ENCODE results near the gene PDPN. TPM values are rescaled to one million over a fixed set of nuclear protein-coding genes. Genes with fewer than 3 reads are reported as not detected.

The PDPN gene
- polyA plus RNA-seq, 1 of the 3 experiments (the other 2 are of a cell fraction), result not detected

DNA sequence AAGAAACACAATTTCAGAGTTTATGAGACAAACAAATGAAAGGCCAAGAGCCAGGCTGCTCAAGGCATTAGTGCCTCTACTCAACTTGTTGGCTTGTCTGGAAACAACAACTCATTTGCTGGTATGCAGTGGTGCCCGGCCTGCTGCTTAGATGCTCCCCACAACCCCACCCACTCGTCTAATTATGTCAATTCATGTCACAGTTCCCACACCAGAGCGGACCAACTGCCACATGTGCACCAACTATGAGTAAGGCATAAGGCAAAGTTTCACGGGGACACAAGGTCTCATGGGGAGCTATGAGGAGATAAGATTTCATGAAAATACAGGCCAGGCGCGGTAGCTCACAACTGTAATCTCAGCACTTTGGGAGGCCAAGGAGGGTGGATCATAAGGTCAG is 35.4 kb upstream of the PDPN start:
- CTCF ChIA-PET, result no interaction called here
- Histone ChIP-seq H3F3A (replicated peaks; ENCODE audit: insufficient read depth) (no peaks in the 10 kb centered on the region), H3K9ac (no peak overlapping the region), H3K27ac (ENCODE audit: low read depth in 2 of 2, low read length in 1 of 2) (no peak overlapping the region), H3K9me2 (no peaks in the 10 kb centered on the region), H3K79me2 (ENCODE audit: insufficient read depth) (no peaks in the 10 kb centered on the region), H4K20me1 (ENCODE audit: insufficient read depth) (no peaks in the 10 kb centered on the region), H3K9me3 (no peaks in the 10 kb centered on the region), H3K4me2 (no peak overlapping the region), H3K27me3 (ENCODE audit: insufficient read depth) (no peaks in the 10 kb centered on the region; the same call in 1 of the 2 replicates), H3K36me3 (replicated peaks in 1 of 2; ENCODE audit: control insufficient read depth in 1 of 2, insufficient read depth in 2 of 2, low read length in 1 of 2) (no peaks in the 10 kb centered on the region), H3K4me1 (ENCODE audit: control insufficient read depth in 1 of 2, insufficient read depth in 2 of 2, low read depth in 1 of 2, low read length in 1 of 2) (no peaks in the 10 kb centered on the region), H3K4me3 (ENCODE audit: low read depth in 2 of 2, low read length in 1 of 2) (no peak overlapping the region), H2AFZ (ENCODE audit: low read depth) (no peak overlapping the region)
- TF ChIP-seq, protein P1, sequence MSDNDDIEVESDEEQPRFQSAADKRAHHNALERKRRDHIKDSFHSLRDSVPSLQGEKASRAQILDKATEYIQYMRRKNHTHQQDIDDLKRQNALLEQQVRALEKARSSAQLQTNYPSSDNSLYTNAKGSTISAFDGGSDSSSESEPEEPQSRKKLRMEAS (IDR thresholded peaks at IDR 0.05; ENCODE audit: low read depth), result no peak
- TF ChIP-seq TCF12 (IDR thresholded peaks at IDR 0.05), result no peak
- TF ChIP-seq GATA2 (CRISPR knock-in tag; IDR thresholded peaks at IDR 0.05), result no peak
- TF ChIP-seq FOXM1 (IDR thresholded peaks at IDR 0.05; ENCODE audit: low read depth), result no peak
- no peak for TF ChIP-seq RCOR1 (IDR thresholded peaks at IDR 0.05; ENCODE audit: low read length)
- TF ChIP-seq RAD21 (IDR thresholded peaks at IDR 0.05; ENCODE audit: low read length), result no peak
- no peak for TF ChIP-seq RXRA (IDR thresholded peaks at IDR 0.05; ENCODE audit: borderline replicate concordance, low read depth)
- TF ChIP-seq POLR2AphosphoS5 (IDR thresholded peaks at IDR 0.05; ENCODE audit: low read depth, low read length), result no peak
- no peak for TF ChIP-seq ELF1 (IDR thresholded peaks at IDR 0.05)
- no peak for TF ChIP-seq NFIC (IDR thresholded peaks at IDR 0.05; ENCODE audit: borderline replicate concordance)
- no peak for TF ChIP-seq JUND (IDR thresholded peaks at IDR 0.05)
- no peak for TF ChIP-seq TEAD4 (IDR thresholded peaks at IDR 0.05; ENCODE audit: borderline replicate concordance, insufficient read depth)
- TF ChIP-seq, protein P2, sequence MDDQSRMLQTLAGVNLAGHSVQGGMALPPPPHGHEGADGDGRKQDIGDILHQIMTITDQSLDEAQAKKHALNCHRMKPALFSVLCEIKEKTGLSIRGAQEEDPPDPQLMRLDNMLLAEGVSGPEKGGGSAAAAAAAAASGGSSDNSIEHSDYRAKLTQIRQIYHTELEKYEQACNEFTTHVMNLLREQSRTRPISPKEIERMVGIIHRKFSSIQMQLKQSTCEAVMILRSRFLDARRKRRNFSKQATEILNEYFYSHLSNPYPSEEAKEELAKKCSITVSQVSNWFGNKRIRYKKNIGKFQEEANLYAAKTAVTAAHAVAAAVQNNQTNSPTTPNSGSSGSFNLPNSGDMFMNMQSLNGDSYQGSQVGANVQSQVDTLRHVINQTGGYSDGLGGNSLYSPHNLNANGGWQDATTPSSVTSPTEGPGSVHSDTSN (IDR thresholded peaks at IDR 0.05), result no peak
- POLR2A ChIA-PET, result no interaction called here
- WGBS (ENCODE audit: low lambda C conversion rate), result 16% methylated on average over 6 of the region's 6 CpGs
- DNase-seq, result no peak

DNA sequence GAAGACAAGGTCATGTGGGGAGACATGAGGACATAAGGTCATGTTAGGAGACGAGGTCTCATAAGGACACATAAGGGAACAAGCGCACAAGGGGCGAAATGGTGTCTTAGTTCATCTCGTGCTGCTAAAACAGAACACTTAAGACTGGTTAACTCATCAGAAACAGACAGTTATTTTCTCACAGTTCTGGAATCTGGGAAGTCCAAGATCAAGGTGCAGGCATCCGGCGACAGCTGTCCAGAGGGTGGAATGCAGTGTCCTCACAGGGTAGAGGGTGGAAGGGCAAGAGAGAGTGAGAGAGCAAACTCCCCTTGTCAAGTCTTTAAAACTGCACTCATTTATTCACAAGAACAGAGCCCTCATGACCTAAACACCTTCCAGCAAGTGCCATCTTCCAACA is 34.6 kb upstream of the PDPN start:
- no peak overlapping the region for H3K4me2 ChIP-seq
- 16% methylated on average over 6 of the region's 6 CpGs for WGBS (ENCODE audit: low lambda C conversion rate)
- no peak for TF ChIP-seq NRF1 (IDR thresholded peaks at IDR 0.05; ENCODE audit: low read depth, low read length)
- TF ChIP-seq, protein P3, sequence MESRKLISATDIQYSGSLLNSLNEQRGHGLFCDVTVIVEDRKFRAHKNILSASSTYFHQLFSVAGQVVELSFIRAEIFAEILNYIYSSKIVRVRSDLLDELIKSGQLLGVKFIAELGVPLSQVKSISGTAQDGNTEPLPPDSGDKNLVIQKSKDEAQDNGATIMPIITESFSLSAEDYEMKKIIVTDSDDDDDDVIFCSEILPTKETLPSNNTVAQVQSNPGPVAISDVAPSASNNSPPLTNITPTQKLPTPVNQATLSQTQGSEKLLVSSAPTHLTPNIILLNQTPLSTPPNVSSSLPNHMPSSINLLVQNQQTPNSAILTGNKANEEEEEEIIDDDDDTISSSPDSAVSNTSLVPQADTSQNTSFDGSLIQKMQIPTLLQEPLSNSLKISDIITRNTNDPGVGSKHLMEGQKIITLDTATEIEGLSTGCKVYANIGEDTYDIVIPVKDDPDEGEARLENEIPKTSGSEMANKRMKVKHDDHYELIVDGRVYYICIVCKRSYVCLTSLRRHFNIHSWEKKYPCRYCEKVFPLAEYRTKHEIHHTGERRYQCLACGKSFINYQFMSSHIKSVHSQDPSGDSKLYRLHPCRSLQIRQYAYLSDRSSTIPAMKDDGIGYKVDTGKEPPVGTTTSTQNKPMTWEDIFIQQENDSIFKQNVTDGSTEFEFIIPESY (IDR thresholded peaks at IDR 0.05; ENCODE audit: borderline replicate concordance, low read depth), result no peak
- TF ChIP-seq SIN3A (IDR thresholded peaks at IDR 0.05; ENCODE audit: borderline replicate concordance, low read depth, low read length), result no peak
- TF ChIP-seq RFX5 (IDR thresholded peaks at IDR 0.05; ENCODE audit: low read length), result no peak
- H3K9me3 ChIP-seq, result no peaks in the 10 kb centered on the region
- no peaks in the 10 kb centered on the region for H3K4me1 ChIP-seq (ENCODE audit: control insufficient read depth in 1 of 2, insufficient read depth in 2 of 2, low read depth in 1 of 2, low read length in 1 of 2)
- H2AFZ ChIP-seq (ENCODE audit: low read depth), result no peak overlapping the region
- DNase-seq, result no peak
- H4K20me1 ChIP-seq (ENCODE audit: insufficient read depth), result no peaks in the 10 kb centered on the region
- CTCF ChIA-PET, result no interaction called here
- H3K9me2 ChIP-seq, result no peaks in the 10 kb centered on the region
- POLR2A ChIA-PET, result no interaction called here
- no peaks in the 10 kb centered on the region; the same call in 1 of the 2 replicates for H3K27me3 ChIP-seq (ENCODE audit: insufficient read depth)
- H3K27ac ChIP-seq (ENCODE audit: low read depth in 2 of 2, low read length in 1 of 2), result no peak overlapping the region
- H3K4me3 ChIP-seq (ENCODE audit: low read depth in 2 of 2, low read length in 1 of 2), result no peak overlapping the region
- no peaks in the 10 kb centered on the region for H3K79me2 ChIP-seq (ENCODE audit: insufficient read depth)
- H3F3A ChIP-seq (replicated peaks; ENCODE audit: insufficient read depth), result no peaks in the 10 kb centered on the region
- no peaks in the 10 kb centered on the region for H3K36me3 ChIP-seq (replicated peaks in 1 of 2; ENCODE audit: control insufficient read depth in 1 of 2, insufficient read depth in 2 of 2, low read length in 1 of 2)
- no peak overlapping the region for H3K9ac ChIP-seq
